SU-DHL-6 (cell line): Measurements from ENCODE around the gene ARHGAP22.

Experiments
- EZH2phosphoT487 ChIP-seq: fragments of 200-600 bp; sonication (generic), shearing (Covaris generic); conservative IDR thresholded peaks from 2 replicates; pipeline ENCODE4 v1.6.1; 2018; ENCODE audit warnings: mild to moderate bottlenecking, antibody characterized with exemption, low read length, moderate library complexity, mixed read lengths
- TF ChIP-seq, protein P1 (sequence below): fragments of 200-600 bp; sonication (generic); IDR thresholded peaks from one replicate; pipeline ENCODE4 v1.5.1; 2017; ENCODE audit warnings: antibody characterized with exemption, mild to moderate bottlenecking, low read length, moderate library complexity; ENCODE audit not compliant: insufficient read depth, poor library complexity, severe bottlenecking

DNA sequence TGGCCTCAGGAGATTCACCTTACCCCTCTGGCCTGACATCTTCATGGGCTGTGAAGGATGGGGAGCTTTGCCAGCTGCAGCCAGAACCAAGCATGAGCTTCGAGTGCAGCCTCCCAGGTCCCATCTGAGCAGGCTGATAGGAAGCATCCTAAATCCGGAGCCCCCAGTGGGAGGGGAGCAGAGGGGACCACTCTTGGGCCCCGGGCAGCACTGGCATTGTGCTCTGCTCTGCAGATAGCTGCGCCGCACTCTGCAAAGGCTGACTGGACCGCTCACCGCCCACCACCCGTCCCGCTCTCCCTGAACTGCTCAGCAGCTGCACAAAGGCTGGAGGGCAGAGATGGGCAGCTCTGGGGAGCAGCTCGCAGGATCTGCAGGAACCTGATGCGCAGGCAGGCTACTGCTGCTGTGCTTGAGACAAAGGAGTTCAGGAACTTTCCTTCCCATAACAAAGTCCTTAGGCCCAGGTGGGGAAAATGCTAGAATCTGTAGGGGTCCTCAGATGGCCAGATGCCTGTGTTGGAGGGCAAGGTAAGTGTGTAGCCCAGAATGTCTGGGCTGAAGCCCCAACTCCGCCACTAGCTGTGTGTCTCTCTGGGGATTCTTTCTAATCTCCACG lies 51.8 kb downstream of the ARHGAP22 start:
- TF ChIP-seq EZH2phosphoT487, result no peak
- TF ChIP-seq, protein P1, sequence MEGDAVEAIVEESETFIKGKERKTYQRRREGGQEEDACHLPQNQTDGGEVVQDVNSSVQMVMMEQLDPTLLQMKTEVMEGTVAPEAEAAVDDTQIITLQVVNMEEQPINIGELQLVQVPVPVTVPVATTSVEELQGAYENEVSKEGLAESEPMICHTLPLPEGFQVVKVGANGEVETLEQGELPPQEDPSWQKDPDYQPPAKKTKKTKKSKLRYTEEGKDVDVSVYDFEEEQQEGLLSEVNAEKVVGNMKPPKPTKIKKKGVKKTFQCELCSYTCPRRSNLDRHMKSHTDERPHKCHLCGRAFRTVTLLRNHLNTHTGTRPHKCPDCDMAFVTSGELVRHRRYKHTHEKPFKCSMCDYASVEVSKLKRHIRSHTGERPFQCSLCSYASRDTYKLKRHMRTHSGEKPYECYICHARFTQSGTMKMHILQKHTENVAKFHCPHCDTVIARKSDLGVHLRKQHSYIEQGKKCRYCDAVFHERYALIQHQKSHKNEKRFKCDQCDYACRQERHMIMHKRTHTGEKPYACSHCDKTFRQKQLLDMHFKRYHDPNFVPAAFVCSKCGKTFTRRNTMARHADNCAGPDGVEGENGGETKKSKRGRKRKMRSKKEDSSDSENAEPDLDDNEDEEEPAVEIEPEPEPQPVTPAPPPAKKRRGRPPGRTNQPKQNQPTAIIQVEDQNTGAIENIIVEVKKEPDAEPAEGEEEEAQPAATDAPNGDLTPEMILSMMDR, result no peak
